H1 (cell line): ENCODE data around the gene NOS1AP.

ENCODE experiments used
- CHD2 ChIP-seq: IDR thresholded peaks from 2 replicates; pipeline ENCODE4 v1.6.1; 2012; ENCODE audit warnings: low read length, improper control_type of control experiment
- EZH2 ChIP-seq: fragments of 200-600 bp; sonication (generic); IDR thresholded peaks from 2 replicates; pipeline ENCODE4 v1.7.1; 2012; ENCODE audit warnings: low read depth, mild to moderate bottlenecking, moderate library complexity, low read length, inconsistent platforms; ENCODE audit not compliant: severe bottlenecking
- POLR2AphosphoS5 ChIP-seq: IDR thresholded peaks from 2 replicates; pipeline ENCODE4 v1.6.1; 2011; ENCODE audit warnings: low read depth, low read length
- RAD21 ChIP-seq, 2 experiments: IDR thresholded peaks in 1 of 2; conservative IDR thresholded peaks in 1 of 2; 2 replicates each; pipeline ENCODE4 v1.6.1; 2011; ENCODE audit warnings: low read depth in 2 of 2, low read length in 2 of 2, improper control_type of control experiment in 1 of 2, inconsistent platforms in 1 of 2, mild to moderate bottlenecking in 1 of 2, moderate library complexity in 1 of 2
- RBBP5 ChIP-seq: IDR thresholded peaks from 2 replicates; pipeline ENCODE4 v1.7.1; 2012; ENCODE audit warnings: low read depth, mild to moderate bottlenecking, inconsistent platforms, low read length, moderate library complexity, borderline replicate concordance
- RXRA ChIP-seq: IDR thresholded peaks from 2 replicates; pipeline ENCODE4 v1.6.1; 2011; ENCODE audit warnings: low read depth, mild to moderate bottlenecking, low read length, moderate library complexity; ENCODE audit not compliant: insufficient read depth
- ZNF274 ChIP-seq: IDR thresholded peaks from 2 replicates; pipeline ENCODE4 v1.7.0; 2012; ENCODE audit warnings: low read length, borderline replicate concordance; ENCODE audit errors: extremely low read depth
- TF ChIP-seq, protein P1 (sequence below), 3 experiments: IDR thresholded peaks; 1 replicate in 2 of 3; 2 replicates in 1 of 3; pipeline versions ENCODE4 v1.5.1 to v1.6.1; 2011; ENCODE audit warnings: low read length in 3 of 3, mild to moderate bottlenecking in 3 of 3, inconsistent platforms in 2 of 3, low read depth in 1 of 3, moderate library complexity in 1 of 3; ENCODE audit not compliant: insufficient read depth in 1 of 3; ENCODE audit errors: control extremely low read depth in 1 of 3

DNA sequence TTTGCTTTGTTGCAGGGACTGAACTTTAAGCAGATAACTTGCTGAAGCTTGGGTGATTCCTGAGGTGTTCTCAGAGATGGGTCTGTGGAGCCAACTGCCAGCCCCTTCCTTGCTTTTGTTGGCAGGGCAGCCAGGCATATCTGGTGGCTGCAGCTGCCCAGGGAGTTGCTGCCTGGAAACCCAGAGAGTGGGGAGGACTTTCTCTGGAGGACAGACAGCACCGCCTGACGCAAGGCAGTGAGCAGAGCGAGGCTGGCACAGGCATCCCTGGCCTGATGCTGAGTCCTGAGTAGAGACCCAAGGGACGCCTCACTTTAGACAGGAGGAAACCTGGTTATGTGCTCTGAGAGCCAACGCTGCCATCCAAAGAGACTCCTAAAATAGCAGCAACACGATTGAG is 36.1 kb upstream of the NOS1AP start:
- TF ChIP-seq POLR2AphosphoS5 = no peak
- TF ChIP-seq, protein P1, sequence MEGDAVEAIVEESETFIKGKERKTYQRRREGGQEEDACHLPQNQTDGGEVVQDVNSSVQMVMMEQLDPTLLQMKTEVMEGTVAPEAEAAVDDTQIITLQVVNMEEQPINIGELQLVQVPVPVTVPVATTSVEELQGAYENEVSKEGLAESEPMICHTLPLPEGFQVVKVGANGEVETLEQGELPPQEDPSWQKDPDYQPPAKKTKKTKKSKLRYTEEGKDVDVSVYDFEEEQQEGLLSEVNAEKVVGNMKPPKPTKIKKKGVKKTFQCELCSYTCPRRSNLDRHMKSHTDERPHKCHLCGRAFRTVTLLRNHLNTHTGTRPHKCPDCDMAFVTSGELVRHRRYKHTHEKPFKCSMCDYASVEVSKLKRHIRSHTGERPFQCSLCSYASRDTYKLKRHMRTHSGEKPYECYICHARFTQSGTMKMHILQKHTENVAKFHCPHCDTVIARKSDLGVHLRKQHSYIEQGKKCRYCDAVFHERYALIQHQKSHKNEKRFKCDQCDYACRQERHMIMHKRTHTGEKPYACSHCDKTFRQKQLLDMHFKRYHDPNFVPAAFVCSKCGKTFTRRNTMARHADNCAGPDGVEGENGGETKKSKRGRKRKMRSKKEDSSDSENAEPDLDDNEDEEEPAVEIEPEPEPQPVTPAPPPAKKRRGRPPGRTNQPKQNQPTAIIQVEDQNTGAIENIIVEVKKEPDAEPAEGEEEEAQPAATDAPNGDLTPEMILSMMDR (IDR thresholded peaks at IDR 0.05; ENCODE audit: control extremely low read depth in 1 of 3, insufficient read depth in 1 of 3, low read depth in 1 of 3, low read length in 3 of 3) = no peak
- no peak for TF ChIP-seq RXRA
- no peak for TF ChIP-seq ZNF274
- no peak for TF ChIP-seq RAD21 (IDR thresholded peaks at IDR 0.05 in 1 of 2, conservative IDR thresholded peaks at IDR 0.05 in 1 of 2; ENCODE audit: low read depth in 2 of 2, low read length in 2 of 2)
- no peak for TF ChIP-seq RBBP5
- TF ChIP-seq CHD2 = no peak
- no peak for TF ChIP-seq EZH2
